NCI-H460 (cell line): ENCODE results near the gene CFAP58. TPM values are rescaled to one million over a fixed set of nuclear protein-coding genes. Genes with fewer than 3 reads are reported as not detected.

ENCODE experiments used
- DNase-seq: peaks from one replicate; pipeline ENCODE4 v3.0.0-alpha.2; 2016; ENCODE audit warnings: low read depth; ENCODE audit errors: extremely low read depth
- total RNA-seq: library from RNA; depleted of rRNA; stranded (reverse); fragments of >200 nt; shearing (Covaris generic); gene quantifications from 2 replicates; pipeline ENCODE4 v1.2.3, GENCODE V29; 2014

Gene CFAP58
- total RNA-seq, 1 experiment from 2014 or later, result 1.4 TPM

DNA sequence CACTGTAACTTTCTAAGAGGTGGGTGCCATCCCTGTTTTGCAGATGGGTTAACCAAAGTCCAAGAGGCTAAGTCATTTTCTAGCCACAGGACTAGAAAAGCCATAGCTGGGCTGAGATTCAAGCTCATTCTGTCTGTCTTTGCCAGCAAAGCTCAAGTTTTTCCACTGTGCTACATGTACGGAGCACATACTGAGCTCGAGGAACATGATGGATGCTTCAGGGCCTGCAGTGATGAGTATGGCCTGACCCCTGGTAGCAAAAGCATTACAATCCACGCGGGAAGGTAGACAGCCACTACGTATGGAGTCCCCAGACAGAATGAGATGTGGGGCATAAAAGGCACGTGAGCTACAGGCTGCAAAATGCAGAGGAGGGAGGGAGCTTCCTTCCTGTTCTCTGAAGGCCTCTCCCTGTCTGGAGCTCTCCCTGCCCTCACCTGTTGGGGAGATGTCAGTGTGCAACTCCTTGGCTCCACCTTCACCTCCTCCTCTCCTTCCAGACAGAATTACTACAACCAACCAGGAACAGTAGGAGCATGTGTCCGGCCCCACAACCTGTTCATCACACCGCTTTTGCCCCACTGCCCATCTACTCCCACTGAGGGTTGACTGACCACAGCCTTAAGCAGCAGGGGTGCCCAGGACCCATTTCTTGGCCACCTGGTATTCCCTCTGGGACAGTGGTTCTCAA lies 31.8 kb upstream of the CFAP58 start:
- DNase-seq, result no peak

DNA sequence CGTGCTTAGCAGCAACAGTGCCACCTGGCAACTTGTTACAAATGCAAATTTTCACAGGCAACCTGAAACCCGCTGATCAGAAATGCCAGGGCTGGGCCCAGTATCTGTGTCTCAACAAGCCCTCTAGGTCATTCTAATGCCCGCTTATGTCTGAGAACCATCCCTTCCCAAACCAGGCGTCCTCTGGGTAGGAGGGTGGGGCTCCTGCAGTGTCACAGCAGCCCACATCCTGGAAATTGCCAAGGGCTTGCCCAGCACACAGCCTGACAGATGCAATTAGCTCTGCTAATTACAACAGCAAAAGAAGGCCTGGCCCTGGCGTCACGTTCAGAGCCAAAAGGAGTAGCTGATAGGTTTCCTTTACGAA lies 31.2 kb upstream of the CFAP58 start:
- no peak for DNase-seq

GRCh38 chr10:104323085-104323484 lies 30.5 kb upstream of the CFAP58 start:
- no peak for DNase-seq

- no peak for DNase-seq
Measured at GRCh38 chr10:104323760-104324201, 29.9 kb upstream of the CFAP58 start.

- no peak for DNase-seq
Measured at GRCh38 chr10:104324221-104324686, 29.4 kb upstream of the CFAP58 start.

DNA sequence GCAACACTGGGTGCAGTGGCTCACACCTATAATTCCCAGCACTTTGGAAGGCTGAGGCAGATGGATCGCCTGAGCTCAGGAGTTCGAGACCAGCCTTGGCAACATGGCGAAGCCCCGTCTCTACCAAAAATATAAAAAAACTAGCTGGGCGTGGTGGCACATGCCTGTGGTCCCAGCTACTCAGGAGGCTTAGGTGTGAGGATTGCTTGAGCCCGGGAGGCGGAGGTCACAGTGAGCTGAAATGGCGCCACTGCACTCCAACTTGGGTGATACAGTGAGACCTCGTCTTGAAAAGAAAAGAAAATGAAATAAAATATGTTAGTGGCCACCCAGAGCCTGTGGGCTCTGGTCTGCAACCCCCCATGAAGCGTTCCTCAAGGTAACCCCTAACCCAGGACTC lies 28.7 kb upstream of the CFAP58 start:
- DNase-seq, result no peak

DNA sequence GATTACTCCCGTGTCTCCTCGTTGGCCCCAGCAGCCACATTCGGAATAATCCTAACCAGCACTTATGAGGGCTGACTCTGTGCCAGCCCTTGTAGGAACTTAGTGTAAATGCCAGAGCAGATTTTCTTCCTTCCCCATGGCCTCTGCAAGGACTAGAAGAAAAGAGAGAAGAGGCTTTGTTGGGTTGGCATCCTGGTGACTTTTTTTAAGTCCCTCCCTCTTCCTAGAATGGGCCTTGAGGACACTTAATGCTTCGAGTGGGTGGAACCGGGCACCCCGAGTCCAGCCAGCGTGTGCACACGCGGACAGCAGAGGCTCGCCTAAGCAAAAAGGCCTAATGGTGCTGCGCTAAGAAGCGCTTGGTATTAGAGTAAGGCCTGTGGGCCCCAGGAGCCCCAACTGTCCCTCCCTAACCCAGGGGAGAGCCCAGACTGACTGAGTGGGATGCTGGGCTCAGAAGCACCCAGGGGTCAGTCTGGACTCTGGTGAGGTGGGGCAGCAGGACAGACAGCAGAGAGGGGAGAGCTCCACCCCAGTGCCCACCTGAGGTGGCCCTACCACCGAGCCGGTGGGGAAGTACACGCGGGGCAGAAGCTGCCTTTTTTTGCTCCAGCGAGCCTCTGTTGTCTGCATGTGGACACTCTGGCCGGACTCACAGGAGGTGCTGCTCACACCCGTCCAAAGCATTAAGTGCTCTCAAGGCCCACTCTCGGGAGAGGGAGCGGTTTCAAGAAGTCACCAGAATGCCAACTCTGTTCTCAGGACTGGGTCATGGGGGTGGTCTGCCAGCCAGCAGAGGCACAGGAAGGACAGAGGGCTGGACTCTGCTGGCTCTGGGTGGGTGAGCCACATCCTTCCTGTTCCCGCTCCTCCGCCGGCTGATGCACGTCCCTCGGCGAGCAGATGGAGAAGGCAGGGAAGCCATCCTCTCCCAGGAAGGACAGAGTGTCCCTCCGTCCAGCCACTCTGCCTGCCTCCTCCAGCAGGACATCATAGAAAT lies 27.9 kb upstream of the CFAP58 start:
- no peak for DNase-seq

DNA sequence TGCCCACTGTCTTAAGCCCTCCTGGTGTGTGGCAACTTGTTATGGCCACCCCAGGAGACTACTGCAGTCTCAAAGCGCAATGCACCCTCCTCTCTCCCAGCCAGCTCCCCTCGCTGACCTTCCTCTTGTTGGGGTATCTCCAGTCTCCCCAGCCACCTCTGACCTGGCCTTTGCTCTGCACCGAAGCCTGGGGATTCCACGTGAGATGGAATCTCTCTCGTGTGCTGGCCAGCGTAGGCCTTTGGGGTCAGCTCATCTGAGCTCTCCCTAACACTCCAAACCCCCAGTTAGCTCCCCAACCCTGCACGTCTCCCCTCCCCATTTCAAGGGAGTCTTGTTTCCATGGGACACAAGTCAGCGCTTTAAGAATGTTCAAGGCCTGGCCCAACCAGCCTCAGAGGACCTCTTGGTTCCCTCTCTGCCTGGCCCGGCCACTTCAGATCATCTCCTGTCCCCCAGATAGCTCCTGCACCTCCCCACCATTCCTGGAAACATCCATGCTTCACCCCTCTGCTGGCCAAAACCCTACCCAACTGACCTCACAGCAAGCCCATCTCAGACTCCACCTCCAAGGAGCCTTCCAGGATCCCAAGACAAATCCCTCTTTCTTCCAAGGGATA lies 26.5 kb upstream of the CFAP58 start:
- no peak for DNase-seq

GRCh38 chr10:104327745-104328645 lies 25.6 kb upstream of the CFAP58 start:
- no peak for DNase-seq

DNA sequence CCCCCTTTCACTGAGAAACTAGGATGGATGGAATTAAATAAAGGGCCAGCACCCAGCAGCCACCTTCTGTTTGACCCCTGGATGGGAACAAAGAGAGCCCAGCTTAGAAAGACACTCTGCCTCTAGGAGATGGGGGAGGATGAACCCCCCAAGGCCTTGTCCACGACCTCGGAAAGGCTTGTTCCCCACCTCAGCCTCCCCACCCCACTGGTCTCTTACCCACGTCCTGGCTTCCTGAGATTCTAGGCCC lies 25.1 kb upstream of the CFAP58 start:
- DNase-seq, result no peak

DNA sequence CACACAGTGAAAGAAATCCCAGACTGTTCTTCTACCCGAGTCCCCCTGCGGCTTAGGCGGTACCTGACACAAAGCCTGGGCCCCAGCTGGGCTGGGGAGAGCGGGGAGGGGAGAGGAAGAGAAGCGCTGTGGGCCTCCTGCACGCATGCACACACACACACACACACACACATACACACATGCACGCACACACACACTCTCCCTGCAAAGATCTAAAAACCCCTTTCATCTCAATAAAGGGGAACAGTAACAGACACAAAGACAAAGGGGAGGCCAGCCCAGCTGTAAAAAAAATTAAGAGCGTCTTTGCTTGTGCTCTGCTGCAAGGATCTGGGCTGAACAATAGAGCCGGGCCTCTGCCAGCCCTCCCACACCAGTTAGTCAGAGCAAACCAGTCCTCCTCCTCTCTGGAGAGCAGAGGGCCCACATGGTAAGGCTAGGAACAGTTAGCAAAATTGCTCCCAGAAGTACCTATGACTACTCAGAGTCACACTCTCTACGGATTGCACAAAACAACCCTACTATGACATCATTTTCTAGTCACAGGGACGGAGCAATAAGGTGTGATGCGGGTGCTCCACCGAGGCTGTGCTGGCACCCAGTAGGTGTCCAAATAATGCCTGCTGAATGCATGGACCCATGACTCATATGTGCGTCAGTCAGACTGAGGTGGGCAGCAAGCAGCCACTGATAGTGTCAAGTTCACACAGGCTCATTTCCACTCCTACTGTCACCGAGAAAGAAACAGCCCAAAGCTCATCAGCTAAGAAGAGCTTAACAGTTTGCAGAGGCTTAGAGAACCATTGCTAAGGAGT lies 24.5 kb upstream of the CFAP58 start:
- peak; percentile 84 for DNase-seq

GRCh38 chr10:104329735-104330134 lies 23.9 kb upstream of the CFAP58 start:
- DNase-seq, result no peak

GRCh38 chr10:104330168-104331110 lies 23.2 kb upstream of the CFAP58 start:
- peak; percentile 38 for DNase-seq

DNA sequence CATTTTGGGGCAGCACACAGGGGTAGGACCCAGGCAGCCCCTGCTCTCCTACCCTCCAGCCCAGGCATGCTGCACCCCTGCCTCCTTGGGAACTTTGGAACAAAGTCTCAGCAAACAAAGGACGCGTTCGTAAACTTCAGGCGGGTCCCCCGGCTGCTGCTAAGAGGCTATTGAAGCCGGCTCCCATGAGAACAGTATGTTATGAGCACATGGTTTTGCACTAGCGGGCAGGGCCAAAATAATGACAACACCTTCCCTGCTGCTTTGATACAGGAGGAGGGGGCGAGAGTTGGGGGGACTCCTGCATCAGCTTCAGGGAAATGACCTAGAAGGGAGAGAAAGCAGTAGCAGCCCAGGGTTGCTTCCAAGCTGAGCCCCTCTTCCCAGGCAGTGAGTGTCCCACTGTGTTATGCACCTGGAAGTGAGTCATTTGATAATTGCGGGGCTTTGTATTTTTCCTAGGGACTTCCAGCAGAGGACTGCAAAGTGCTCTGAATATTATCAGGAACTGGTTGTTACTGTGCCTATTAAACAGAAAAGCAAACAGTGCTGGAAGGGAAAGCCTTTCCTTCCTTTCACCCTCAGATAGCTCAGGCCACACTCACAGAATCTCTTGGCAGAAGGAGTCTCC lies 22.3 kb upstream of the CFAP58 start:
- DNase-seq, result no peak

DNA sequence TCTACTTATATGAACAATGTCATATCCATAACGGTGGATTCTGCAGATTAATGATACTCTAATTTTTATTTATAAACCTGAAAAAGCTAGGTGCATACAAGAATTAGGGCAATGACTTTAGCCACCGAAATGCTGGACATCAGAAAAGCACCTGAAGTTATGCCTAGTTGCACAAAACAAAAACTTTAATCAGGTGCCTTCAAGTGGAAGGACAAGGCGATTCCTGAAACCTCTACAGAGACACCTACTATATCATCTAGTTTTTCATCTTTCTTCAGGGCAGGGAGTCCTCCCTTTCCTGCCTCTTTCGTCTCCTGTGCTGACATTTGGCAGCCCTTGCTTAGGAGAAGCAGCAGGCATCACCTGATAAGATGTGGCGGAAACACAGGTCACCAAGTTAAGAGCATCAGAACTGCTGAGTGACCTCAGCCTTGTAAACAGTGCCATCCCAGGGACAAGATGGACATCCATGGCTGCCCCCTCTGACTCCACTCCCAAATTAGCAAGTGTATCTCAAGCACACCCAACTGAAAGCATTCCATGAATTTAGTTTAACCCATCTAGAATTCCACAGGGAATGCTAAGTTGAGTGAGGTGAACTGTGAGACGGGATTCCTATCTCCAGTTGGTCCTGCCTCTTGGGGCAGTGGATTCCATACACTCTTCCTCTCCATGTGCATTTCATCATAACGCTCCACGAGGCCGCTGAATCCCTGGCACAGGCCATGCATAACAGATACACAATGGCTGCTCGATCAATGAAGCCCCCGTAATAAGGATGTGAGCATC lies 21.2 kb upstream of the CFAP58 start:
- no peak for DNase-seq

DNA sequence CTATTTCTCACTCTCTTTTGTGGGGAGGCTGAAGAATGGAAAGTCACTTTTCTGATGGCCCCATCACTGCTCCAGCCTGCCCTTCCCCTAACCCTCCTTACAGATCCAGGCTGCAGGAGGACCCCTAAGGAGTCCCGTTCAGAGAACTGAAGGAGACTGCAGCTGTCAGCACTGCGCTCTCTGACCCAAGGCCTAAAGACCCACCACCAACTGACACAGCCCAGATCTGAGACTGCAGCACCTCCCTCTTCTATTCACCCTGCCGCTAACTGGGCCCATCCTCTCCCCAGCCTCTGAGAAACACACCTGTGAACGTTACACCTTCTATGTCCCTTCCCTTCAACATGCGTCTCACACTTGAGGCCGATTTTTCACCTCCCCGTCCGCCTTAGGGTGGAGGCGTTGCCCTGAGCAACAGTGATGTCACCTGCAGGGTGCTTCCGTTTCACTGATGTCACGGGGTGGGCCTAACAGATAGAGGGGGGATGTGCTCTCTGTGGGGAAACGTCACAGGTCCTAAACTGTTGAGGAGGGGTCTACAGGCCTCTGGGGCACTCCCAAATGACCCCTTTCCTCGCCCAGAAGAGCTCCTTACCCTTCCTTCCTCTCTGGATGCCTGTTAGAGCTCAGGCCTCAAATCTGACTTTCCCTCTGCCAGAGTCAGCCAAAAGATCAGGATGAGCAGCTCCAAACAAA lies 20.5 kb upstream of the CFAP58 start:
- no peak for DNase-seq
